Activated CD8-positive, alpha-beta memory T cell treated with anti-CD3 and anti-CD28 coated beads for 36 hours (primary cell): ENCODE measurements around the gene CUL2. TPM values are rescaled to one million over a fixed set of nuclear protein-coding genes. Genes with fewer than 3 reads are reported as not detected.
"Not testable (repeated sequence)": the region's sequence is repeated elsewhere in the genome, so short reads cannot be mapped to it uniquely, and the experiment has no call there.

Experiments
- CTCF ChIA-PET: fragments of 350-600 bp; sonication (Branson Sonifier 250); formaldehyde crosslinking; loops from one replicate; lab custom pipeline; 2021; ENCODE audit warnings: antibody characterized with exemption; lab: Charles Lee
- POLR2A ChIA-PET: fragments of 350-600 bp; sonication (Branson Sonifier 250); formaldehyde crosslinking; loops from one replicate; lab custom pipeline; 2021; ENCODE audit warnings: antibody characterized with exemption; lab: Charles Lee
- total RNA-seq, 2 experiments: library from RNA; stranded (reverse); gene quantifications; one replicate each; pipeline ENCODE4 v1.2.3, GENCODE V29; 2021

CUL2 gene
- total RNA-seq, 2 experiments from 2014 or later: 54.7 to 58.6 TPM

DNA sequence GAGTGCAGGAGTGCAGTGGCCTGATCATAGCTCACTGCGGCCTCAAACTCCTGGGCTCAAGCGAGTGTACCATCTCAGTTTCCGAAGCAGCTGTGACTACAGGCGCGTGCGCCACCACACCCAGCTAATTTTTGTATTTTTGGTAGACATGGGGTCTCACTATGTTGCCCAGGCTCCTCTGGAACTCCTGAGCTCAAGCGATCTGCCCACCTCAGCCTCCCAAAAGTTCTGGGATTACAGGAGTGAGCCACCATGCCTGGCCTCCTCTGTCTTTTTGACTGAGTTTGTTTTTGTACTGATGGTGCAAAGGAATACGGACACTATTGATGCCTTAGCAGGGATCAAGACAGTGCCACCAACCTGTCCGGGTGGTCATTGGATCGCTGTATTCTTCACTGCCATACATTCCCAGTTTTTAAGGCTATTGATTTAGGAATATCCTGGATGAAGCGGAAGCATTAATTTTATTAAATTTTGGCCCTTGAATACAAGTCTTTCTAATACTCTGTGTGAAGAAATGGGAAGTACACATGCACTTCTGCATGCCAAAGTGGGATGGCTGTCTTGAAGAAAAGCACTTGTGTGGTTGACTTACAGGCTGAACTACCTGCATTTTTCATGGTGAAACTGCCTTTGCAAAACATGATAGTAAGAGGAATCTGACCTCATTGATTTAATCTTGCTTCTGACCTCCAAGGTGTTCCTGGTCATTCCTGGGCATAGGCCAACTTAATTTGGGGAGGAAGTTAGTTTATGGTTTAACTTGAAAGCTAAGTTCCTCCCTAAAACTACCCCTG lies 2.1 kb upstream of the CUL2 start:
- POLR2A ChIA-PET: no interaction called here
- CTCF ChIA-PET: no interaction called here

DNA sequence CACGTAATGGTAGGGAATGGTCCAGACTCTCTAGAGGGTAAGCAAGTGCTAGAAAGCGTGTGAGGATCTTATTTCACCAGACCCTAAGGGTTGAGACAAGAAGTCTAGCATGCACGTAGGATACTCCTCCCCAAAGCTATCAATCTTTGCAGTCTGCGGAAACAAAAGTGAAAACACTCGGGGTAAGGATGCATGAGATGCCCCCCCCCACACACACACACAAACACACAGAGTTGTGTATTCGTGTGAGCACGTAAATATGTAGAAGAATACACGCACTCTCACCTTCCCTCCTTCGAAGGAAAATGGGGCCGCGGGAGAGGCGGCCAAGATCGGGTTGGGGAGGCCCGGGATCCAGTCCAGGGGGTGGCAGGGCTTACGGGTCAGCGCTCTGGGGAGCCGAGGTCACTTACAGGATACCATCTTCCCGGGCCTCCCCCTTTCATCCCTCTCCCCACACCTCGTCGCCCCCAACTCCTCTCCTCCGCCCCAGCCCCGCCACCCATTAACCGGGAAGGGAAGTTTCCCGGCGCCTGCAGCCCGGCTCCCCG lies 455 bp downstream of the CUL2 start:
- ChIA-PET CTCF (interaction anchor here (1.5 kb wide), 1 partner anchor 95 kb away, joined by 6 read pairs; no protein-coding TSS in a partner anchor), POLR2A (interaction anchor here (0.6 to 1.9 kb wide), 2 partner anchors 38 to 109 kb away, joined by 5 to 10 read pairs; partner anchors contain the start of gene CREM)

DNA sequence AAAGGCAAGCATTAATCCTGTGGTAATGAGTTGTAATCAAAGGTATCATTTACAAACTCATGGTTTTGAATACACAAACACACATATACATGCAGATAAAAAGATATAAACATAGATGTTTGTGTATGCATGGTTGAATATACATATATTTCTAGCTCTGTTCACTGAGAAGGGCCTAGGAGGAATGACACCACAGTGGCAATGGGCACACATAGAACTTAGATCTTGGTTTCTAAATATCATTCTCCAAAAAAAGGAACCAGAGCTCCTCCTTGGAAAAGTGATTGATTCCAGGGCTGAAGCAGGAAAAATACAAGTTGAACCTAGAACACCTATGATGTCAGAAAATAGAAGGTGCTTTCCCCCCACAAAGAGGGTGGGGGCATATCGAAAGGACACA lies 6.9 kb downstream of the CUL2 start:
- CTCF ChIA-PET: interaction anchor here (0.6 kb wide), 2 partner anchors 219 to 332 kb away, joined by 3 to 4 read pairs; no protein-coding TSS in a partner anchor
- POLR2A ChIA-PET: no interaction called here

DNA sequence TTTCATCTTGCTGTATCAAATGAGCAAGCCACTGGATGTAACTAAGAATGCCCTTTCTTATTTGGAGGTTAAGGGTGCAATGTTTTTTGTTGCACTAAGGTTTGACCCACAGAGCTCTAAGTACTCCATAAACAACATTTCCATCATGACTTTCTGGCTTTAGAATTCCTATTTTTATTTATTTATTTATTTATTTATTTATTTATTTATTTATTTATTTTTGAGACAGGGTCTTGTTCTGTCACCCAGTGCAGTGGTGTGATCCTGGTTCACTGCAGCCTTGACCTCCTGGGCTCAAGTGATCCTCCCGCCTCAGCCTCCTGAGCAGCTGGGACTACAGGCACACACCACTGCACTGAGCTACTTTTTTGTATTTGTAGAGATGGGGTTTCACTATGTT lies 9.9 kb downstream of the CUL2 start:
- CTCF ChIA-PET, POLR2A ChIA-PET: not testable (repeated sequence)

DNA sequence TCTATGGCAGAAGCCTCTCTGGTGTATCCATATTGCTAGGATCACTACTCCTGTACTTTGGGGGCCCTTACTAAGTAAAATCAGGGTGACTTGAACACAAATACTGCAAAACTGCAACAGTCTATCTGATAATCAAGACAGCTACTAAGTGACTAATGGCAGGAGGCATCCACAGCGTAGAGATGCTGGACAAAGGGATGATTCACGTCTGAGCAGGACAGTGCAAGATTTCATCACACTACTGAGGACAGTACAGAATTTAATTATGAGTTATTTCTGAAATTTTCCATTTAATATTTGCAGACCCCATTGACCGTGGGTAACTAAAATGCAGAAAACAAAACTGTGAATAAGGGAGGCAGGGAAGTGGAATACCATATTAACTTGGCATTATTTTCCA lies 10.4 kb downstream of the CUL2 start:
- CTCF ChIA-PET: no interaction called here

DNA sequence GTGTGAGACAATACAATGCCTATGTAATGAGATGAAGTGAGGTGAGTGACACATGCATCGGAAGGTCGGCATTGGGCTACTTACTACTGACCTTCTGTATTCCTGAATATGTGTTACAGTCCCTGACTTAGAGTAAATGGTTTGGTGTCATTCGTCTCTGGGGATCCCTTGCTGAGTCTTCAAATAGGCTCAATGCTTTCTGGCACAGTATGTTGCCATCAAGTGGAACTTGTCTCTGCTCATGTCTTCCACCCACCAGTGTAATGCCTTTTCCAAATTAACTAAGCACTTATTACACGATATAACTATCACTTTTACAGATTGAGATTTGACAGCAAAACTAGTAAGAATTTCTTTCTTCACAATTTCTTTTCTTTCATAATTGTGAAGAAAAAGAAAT lies 10.9 kb downstream of the CUL2 start:
- ChIA-PET POLR2A (no interaction called here), CTCF (no interaction called here)

More for the DNA sequence above, 10.4 kb downstream of the CUL2 start:
- POLR2A ChIA-PET: no interaction called here

DNA sequence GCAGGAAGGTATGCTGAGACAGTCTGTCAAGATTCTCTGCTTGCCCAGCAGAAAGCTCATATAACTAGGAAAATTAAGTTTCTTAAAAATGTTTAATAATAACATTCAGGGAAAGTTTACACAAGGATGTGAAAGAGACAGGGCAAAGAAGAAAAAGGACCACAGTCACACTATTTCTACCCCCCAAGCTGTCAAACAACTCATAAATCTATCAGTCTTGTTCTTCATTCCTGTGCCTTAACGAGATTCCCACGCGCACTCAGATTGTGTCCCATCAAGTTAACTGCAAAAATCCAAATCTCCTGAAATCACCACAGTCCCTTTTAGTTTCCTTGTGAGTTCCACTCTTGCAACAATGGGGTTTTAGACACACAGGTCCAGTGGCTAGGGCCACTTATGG lies 14.9 kb downstream of the CUL2 start:
- ChIA-PET POLR2A (no interaction called here), CTCF (no interaction called here)

DNA sequence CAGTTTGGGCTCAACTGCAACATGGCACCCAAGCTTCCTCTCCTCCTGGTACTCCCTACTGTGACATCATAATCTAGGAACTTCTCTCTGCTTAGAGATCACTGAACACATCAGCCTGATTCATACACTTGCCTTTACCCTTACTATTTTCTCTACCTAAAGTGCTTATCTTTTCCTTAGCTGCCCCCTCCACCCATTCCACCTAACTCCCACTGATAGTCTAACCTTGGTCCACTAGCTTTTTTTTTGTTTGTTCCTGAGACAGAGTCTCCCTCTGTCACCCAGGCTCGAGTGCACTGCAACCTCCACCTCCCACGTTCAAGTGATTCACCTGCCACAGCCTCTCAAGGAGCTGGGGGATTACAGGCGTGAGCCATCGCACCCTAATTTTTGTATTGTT lies 15.9 kb downstream of the CUL2 start:
- ChIA-PET POLR2A (no interaction called here), CTCF (no interaction called here)

DNA sequence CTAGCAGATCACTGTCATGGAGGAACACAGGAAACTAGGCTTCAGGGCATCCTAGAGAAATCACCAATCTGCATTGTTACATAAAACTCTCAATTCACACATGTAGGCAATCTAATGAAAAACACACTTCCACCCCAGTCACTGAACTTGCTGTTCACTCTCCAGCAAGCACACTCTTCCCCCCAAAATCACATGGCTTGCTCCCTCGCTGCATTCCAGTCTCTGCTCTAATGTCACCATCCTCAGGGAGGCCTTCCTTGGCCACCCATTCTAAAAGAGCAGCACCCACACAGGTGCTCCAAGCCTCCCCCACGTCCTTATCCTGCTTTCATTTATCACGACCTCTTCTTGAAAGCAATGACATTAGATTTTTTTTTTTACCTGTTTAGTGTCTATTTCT lies 19.6 kb downstream of the CUL2 start:
- CTCF ChIA-PET: no interaction called here
- POLR2A ChIA-PET: no interaction called here

DNA sequence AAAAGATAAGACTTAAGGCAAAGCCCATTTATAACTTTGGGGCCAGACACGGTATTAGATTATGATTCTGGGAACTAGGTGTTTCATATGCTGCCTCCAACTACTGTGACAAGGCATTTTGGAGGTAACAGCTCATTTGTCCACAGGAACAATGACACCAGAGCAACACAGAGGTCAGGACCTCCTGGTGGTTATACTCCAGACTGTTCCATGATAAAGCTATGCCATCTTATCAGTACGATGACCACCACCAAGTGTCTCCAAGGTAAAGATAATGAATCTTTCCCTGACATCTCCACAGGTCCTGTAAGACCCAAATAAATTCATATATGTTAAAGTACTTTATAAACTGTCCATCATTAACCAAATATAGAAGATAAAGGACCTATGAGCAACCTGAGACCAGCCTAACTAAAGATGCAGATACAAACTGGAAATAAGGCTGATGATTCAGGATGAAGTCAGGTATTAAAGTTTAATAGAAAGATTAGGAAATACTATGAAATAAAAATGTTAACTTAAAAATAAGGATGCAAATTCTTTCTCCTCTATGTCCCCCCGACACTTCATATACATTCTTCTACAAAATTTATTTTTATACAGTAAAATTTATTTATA lies 26.2 kb downstream of the CUL2 start:
- POLR2A ChIA-PET: no interaction called here
- CTCF ChIA-PET: no interaction called here

DNA sequence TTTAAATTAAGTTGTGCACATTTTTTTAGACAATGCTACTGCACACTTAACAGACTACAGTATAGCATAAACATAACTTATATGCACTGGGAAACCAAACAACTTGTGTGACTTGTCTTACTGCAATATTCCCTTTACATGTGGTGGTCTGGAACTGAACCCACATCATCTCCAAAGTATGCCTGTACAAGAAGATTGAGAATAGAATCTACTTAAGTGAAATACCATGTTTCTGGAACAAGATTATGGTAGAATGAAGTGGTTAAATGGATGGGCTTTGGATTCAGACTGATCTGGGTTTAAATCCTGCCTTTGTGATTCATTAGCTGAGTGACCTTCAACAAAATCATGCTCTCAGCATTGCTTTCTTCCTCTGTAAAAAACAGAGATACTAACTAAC lies 30.7 kb downstream of the CUL2 start:
- POLR2A ChIA-PET: no interaction called here
- CTCF ChIA-PET: no interaction called here

DNA sequence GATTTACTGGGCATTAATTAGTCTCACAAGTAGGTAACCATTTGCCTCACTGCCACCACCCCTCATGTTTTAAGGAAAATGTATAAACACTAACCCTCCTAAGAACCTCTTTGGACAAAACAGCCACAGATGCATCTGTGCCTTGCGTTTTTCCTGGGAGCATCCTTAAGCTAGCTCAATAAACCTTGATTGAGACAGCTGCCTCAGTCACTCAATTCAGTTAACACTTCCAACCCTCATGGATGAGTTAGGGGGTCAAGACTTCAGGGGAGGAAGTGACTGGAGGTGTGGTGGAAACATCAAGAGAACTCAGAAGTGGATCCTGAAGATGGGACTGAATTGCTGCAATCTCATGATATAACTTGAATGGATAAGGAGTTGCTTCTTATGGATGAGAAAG lies 31.5 kb downstream of the CUL2 start:
- POLR2A ChIA-PET: no interaction called here
- CTCF ChIA-PET: no interaction called here

DNA sequence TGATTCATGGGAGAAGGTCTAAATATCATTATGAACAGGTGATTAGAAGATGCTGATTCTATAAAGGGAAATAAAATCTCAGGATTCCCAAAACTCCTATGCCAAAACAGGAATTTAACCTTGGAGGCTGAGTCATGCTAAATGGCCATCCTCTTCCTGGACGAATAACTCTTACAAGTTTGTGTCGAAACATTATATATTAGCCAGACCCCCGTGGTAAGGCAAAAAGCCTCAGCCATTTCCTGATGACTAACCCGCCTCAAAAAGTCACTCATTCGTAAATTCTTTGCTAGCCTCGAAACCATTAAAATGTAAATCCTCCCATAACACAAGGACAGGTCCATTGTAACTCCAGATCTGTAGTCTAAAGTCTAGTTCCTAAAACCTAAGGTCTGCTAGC lies 32.0 kb downstream of the CUL2 start:
- ChIA-PET POLR2A (no interaction called here), CTCF (no interaction called here)

DNA sequence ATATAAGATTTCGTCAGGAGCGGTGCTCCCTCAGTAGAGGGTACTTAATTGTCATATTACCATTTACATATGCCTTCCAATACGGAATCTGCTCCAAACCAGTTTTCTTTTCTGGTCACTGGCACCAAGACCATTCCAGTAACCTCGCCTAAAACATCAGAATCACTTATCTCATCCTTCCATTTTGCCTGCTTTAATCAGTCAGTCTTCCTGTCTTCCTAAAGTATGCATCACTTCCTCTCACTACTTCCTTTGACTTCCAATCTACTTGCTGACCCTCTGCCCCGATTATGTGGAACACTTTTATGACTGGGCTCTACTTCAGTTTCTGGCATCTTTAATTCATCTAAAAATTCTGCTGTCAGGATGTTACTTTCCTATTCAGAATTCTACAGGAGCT lies 33.5 kb downstream of the CUL2 start:
- POLR2A ChIA-PET: no interaction called here
- CTCF ChIA-PET: no interaction called here

DNA sequence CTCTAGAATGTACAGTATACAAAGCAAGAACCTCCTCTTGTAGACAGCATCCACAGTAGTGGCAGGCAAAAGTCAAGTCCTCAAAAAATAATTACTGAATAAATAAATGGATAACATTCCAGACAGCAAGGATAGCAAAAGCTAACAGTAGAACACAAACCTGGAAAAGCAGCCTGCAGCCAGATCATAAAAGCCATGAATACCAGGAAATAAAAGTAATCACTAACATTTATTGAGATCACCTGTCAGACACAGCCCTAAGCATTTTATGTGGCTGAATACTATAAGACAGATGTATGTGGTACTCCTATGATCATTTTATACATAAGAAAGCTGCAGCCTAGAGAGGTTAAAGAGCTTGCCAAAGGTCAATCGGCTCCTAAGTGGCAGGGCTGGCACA lies 34.0 kb downstream of the CUL2 start:
- POLR2A ChIA-PET: no interaction called here
- CTCF ChIA-PET: no interaction called here

DNA sequence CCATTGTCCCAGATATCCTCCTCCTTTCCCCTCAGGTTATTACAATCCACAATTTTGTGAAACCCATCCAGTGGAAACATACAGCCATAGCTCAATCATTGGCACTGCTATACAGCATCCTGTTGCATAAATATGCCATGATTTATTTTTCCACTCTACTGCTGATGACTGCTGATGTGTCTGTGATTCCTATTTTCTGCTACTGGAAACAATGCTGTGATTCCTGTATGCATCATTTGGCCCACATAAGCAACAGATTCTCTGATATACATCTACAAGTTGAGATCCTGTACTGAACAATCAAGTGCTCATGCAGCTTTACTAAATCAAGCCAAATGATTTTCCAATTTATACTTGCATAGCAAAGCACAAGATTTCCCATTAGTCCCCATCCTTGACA lies 39.6 kb downstream of the CUL2 start:
- CTCF ChIA-PET: no interaction called here

DNA sequence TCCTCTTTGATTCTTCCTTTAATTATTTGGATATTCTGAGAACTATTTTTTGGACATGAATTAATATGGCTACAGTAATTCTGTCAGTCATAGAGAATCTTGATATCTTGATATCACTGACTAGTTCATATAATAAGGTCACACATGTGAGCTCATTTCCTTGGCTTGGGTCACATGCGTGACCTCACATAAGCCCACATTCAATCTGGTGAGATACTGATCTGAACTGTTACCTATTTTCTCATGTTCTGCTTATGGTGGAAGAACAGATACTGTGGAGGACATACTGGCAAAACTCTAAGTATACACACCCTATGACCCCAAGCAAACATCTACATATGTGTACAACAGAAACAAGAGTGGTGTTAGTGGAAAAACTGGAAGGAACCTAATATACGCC lies 44.1 kb downstream of the CUL2 start:
- CTCF ChIA-PET: no interaction called here
- POLR2A ChIA-PET: no interaction called here

More for the DNA sequence above, 39.6 kb downstream of the CUL2 start:
- POLR2A ChIA-PET: no interaction called here

DNA sequence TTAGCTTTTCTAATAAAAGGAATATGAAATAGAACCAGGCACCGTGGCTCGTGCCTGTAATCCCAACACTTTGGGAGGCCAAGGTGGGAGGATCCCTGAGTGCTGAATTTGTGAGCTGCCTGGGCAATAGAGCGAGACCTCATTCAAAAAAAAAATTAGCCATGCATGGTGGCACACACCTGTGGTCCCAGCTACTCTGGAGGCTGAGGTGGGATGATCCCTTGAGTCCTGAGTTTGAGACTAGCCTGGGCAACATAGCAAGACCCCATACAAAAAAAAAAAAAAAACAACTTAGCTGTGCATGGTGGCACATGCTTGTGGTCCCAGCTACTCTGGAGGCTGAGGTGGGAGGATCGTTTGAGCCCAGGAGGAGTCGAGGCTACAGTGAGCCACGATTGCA lies 44.9 kb downstream of the CUL2 start:
- POLR2A ChIA-PET, CTCF ChIA-PET: not testable (repeated sequence)

DNA sequence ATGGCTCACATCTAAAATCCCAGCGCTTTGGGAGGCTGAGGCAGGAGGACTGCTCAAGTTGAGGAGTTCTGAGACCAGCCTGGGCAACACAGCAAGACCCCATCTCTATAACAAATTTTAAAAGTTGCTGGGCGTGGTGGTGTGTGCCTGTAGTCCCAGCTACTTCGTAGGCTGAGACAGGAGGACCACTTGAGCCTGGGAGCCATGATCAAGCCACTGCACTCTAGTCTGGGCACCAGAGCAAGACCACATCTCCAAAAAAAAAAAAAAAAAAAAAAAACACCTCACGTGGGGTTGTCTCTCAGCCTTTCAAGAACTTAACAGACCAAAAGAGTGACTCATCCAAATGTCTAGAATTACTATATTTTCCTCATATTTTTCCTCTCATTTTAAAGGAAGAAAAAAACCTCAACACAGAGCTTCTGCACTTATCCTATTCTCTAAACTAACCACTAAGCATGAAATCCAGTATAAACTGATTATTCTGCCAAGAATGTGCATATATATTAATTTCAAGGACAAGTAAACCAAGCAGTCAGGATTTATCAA lies 46.3 kb downstream of the CUL2 start:
- POLR2A ChIA-PET: no interaction called here
- CTCF ChIA-PET: interaction anchor here (0.6 to 0.7 kb wide), 3 partner anchors 10 to 178 kb away, joined by 3 to 4 read pairs (median 3); no protein-coding TSS in a partner anchor

DNA sequence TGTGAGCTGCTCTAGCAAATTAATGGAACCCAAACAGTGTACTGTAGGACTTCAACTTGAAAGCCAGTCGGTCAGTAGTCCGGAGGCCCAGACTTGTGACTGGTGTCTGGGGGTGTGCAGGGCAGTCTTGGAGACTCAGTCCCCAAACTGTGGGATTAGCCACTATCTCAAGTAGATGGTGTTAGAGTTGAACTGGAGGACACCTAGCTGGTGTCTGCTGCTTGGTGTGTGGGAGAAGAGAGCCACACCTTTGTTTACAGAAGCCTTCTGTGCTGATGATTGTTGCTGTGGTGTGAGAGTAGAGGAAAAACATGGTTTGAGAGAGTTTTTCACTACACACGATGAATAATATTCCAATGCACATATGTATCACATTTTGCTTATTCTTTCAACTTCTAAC lies 47.4 kb downstream of the CUL2 start:
- POLR2A ChIA-PET: no interaction called here
- CTCF ChIA-PET: no interaction called here
